ENCODE data around the gene BAIAP2L2. TPM values are rescaled to one million over a fixed set of nuclear protein-coding genes. Genes with fewer than 3 reads are reported as not detected.
"Not testable (repeated sequence)": the region's sequence is repeated elsewhere in the genome, so short reads cannot be mapped to it uniquely, and the experiment has no call there.

BAIAP2L2 gene
- total RNA-seq, 2 donors from 2014 or later, result 61.2 to 84.6 TPM

DNA sequence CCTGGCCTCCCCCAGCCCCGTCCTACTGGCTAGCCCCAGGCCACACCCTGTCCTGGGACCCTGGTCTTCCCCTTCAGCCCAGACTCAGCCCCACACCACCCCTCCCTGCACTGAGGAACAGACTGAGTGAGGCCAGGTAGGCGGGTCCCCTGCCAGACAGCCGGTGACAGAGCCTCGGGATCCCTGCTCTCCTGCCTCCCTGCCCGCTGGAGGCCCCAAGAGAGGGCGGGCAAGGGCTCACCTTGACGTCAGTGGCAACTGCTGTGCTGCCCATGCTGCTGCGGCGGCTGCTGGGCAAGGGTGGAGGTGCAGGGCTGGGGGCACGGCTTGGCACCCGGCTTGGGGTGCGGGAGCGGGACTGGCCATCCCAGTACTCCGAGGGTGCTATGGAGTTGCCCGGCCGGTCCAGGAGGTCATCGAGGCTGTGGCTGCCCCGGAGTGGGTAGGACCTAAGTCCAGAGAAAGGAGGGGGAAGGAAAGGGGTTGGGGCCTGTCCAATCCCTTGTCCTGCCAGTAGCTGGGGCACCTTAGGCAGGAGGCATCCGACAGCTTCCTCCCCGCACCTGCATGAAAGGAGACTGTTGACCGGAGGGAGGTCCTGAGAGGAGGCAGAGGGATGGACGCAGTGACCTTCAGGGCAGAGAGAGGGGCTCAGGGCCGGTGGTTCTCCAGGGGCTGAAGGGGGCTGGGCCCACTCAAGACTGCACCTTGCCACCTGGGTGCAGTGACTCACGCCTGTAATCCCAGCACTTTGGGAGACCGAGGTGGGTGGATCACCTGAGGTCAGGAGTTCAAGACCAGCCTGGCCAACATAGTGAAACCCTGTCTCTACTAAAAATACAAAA, 24.3 kb downstream of the BAIAP2L2 start:
- intact Hi-C loops (cut with DNase I, micrococcal nuclease), result no loop called here
- ATAC-seq, result no peak

DNA sequence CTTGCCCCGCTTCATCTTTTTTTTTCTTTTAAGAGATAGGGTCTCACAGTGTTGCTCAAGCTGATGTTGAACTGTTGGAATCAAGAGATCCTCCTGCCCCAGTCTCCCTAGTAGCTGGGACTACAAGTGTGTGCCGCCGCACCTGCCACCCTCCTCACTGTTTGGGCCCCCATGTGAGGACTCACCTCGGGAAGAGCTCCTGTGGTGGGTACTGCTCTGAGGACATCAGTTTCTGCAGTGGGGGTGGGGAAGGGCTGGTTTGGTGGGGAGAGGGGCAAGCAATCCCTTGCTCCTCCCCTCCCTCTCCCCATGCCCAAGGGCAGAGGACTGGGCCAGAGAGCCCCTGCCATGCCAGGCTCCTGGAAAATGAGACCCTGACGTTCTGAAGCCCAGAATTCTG, 25.0 kb downstream of the BAIAP2L2 start:
- DNase-seq (no peak), ATAC-seq (no peak)
- intact Hi-C loops (cut with DNase I, micrococcal nuclease), result no loop called here

More for the DNA sequence above, 24.3 kb downstream of the BAIAP2L2 start:
- DNase-seq, result no peak

DNA sequence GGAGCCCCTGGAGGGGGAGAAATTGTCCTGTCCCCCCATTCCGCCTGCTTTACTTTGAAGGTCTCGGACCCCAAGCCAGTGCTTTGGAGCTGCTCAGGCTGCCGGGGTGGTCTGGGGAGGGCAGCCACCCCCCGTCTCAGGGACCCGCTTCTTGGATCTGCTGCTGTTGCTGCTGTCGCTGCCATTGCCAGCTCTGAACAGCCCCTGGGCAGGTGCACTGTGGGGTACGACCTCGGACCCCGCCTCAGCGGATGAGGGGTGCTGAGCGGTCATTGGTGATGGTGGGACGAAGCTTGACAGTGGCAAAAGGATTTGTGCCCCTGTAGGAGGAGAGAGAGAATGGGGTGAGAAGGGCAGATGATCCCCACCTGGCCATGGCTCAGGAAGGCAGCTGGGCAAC, 25.4 kb downstream of the BAIAP2L2 start:
- intact Hi-C loops (cut with DNase I, micrococcal nuclease), result no loop called here
- DNase-seq (no peak), ATAC-seq (no peak)

DNA sequence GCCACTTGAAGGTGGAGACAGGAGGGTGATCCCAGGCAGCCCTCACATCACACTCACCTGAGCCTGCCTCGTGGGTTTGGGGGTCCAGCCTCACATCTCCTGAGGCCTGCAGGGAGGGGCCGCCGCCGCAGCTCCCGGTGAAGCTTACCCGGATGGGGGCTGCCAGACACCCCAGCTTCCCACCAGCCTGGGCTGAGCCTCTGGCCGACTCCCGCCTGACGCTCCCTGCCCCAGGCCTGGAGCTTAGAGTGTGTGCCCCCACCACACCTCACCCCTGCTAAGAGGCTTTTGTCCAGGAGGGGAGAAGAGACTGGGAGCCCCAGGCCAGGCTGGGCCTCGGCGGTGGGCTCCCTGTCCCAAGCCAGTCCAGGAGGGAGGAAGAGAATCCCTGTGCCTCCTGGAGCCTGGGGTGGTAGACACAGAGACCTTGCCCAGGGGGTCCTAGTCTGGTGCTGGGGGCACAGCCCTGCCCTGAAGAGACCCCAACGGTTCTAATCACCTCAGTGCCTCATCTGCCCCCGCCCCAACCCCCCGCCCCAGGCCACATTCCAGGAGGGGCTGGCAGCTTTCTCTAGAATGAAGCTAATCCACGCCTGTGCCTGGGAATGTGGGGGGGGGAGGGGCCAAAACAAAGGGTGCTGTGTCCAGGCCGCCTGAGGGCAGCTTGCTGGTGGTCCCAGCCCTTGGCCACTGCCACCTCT, 26.4 kb downstream of the BAIAP2L2 start, which contains the start of gene SLC16A8:
TSS of gene SLC16A8 (minus strand) at position 254 of the 701 bp plus-strand sequence. CDS start 1,311 bp downstream, outside the sequence.
- DNase-seq (no peak), ATAC-seq (no peak)
- intact Hi-C loops (cut with DNase I, micrococcal nuclease), result no loop called here

DNA sequence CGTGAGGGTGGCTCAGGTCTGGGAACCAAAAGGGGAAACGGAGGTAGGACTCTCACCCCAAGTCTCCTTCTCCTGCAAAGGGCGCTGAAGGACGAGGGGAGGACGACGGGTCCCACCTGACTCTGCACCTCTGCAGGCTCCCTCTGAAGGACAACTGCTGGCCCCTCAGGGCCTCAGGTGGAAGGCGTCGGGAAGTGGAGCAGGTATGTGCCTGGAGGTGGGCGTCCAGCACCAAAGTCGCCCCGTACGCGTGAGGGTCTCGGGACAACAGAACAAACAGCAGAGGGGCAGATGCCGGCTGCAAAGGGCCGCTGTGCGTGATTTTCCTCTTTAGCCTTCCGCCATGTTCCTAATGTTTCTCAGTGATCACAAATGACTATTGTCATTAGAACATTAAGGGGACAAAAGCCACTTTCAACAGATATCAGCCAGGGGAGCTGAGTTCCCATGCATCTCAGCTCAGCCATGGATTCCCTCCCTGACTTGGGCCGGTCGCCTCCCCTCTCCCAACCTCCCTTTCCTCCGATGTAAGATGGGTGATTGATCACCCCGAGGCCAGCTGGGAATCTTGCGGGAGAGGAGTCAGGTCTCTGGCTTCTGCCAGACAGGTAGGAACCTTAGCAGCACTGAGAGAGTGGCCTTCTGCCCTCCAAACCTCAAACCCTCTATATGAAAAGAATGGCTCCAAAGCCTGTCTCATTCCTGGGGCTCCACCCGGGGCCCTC, 27.3 kb downstream of the BAIAP2L2 start:
- DNase-seq, result no peak
- ATAC-seq, result no peak
- intact Hi-C loops (cut with DNase I, micrococcal nuclease), result no loop called here

DNA sequence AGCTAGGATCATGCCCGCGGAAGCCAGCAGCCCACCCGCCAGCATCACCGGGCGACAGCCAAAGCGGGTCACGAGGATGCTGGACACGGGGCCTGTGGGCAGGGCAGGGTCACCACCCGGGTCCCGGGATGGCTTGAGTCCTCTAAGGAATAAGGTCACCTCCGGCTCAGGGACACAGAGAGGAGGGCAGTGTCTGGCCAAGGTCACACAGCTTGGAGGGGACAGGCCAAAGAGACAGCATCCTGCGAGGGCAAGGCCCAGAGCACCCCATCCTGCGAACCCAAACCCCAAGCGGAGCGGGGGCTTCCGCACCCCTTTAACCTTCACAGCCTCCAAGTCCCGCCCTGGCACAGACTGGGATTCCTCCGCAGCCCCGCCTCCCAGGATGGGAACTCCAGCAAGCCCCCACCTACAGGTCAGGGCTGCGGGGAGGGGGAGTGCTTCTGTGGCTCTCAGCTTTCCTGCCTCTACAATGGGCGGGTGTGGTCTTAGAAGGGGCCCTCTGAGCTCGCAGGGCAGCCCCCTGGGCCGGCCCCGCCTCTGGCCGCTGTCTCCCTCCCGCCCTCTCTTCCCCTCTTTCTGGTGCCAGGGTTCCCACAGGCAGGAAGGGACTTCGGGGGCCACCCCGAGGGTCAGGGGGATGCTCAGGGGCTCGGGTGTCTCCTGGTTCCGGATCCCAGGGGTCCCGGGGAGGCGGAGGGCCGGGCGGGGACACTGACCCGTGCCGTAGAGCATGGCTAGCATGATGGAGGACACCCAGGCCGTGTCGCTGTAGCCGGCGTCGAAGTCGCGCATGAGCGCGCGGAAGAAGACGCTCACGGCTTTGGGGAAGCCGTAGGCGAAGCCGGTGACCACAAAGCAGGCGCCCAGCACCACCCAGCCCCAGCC, 28.3 kb downstream of the BAIAP2L2 start:
- DNase-seq (no peak), ATAC-seq (peak; percentile 8)
- intact Hi-C loops (cut with DNase I, micrococcal nuclease), result no loop called here

DNA sequence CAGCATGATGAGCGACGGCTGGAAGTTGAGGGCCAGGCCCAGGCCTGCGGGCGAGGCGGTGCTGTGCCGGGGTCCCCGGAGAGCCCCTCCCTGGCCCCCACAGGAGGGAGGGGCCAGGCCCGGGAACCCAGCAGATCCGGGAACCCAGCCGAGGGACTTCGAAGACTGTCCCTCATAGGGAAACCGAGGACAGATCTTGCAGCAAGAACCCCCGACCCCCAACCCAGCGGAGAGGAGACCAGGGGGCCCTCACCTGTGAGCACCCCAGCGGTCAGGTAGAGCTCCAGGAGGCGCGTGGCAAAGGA, 28.9 kb downstream of the BAIAP2L2 start:
- intact Hi-C loops (cut with DNase I, micrococcal nuclease), result no loop called here
- ATAC-seq, result no peak
- DNase-seq, result no peak

DNA sequence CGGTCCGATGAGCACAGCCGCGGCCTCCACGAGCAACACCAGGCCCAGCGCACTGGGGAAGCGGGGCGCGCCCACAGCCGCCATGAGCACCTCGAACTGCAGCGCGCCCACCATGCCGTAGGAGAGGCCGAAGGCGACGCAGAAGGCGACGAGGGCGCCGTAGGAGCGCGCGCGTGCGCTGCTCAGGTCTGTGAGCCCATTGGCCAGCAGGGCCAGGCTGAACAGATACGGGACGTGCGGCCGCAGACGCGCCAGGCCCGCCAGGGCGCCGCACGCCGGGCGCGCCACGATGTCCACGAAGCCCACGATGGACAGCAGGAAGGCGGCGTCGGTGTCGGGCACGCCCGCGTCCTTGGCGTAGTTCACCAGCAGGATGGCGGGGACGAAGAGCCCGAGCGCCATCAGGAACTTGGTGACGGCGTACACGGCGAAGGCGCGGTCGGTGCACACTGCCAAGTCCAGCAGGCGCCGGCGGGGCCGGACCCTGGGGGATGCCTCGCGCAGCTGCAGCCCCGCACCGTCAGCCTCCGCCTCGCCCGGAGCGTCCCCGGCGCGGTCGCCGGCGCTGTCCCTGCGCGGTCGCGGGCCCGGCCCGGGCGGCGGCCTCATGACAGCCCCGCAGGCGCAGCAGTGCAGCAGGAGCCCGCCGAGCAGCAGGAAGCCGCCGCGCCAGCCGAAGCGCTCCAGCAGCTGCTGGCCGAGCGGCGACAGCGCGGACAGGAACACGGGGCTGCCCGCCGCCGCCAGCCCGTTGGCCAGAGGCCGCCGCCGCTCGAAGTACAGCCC, 29.4 kb downstream of the BAIAP2L2 start:
- intact Hi-C loops (cut with DNase I, micrococcal nuclease), result no loop called here
- DNase-seq (peak in 1 of 2 donors; percentile 39), ATAC-seq (peak; percentile 56)

DNA sequence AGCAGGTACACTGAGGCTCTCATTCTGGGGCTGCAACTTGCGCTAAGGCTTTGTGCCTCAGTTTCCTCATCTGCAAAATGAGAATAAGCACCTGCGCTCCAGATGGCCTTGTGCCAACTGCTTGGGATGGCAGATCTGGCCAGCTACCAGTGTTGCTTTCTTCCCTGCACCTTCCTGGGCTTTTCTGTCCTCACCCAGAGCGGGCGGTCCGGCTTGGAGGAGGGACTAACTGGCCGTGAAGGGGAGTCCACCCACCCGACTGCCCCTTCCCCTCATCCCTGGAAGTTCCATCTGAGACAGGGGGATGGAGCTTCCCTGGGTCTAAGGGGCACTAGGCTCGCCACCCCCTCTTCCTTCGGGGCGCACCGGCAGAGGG, 30.0 kb downstream of the BAIAP2L2 start:
- ATAC-seq, result no peak
- intact Hi-C loops (cut with DNase I, micrococcal nuclease), result no loop called here

DNA sequence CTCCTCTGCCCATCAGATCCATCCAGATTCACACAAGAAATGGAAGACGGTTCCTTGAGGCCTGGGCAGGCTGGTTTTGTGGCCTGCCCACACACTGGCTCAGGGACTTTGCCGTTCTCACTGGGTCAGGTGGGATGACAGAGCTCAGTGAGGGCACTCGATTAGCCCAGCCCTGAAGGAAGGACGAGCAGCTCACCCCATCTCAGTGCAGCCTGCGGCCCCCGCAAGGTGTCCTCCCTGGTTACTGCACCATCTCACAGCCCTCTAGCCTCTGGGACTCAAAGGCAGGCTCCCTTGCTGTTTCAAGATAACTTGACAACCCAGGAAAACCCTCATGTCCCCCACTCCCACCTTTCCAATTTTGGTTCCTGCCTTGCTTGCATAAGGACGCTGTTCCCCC, 30.7 kb downstream of the BAIAP2L2 start:
- DNase-seq, result no peak
- intact Hi-C loops (cut with DNase I, micrococcal nuclease), result no loop called here
- no peak for ATAC-seq

More for the DNA sequence above, 30.0 kb downstream of the BAIAP2L2 start:
- DNase-seq, result no peak

DNA sequence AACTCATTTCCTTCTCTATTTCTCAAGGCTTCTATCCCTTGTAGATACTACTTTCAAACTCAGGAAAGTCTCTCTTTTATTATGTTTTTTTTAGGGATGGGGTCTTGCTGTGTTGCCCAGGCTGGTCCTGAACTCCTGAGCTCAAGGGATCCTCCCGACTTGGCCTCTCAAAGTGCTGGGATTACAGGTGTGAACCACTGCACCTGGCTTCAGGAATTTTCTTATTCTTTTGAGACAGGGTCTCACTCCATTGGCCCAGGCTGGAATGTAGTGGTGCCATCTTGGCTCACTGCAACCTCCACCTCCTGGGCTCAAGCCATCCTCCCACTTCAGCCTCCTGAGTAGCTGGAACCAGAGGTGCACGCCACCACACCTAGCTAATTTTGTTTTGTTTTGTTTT, 31.3 kb downstream of the BAIAP2L2 start:
- DNase-seq; intact Hi-C loops (cut with DNase I, micrococcal nuclease); ATAC-seq: not testable (repeated sequence)

DNA sequence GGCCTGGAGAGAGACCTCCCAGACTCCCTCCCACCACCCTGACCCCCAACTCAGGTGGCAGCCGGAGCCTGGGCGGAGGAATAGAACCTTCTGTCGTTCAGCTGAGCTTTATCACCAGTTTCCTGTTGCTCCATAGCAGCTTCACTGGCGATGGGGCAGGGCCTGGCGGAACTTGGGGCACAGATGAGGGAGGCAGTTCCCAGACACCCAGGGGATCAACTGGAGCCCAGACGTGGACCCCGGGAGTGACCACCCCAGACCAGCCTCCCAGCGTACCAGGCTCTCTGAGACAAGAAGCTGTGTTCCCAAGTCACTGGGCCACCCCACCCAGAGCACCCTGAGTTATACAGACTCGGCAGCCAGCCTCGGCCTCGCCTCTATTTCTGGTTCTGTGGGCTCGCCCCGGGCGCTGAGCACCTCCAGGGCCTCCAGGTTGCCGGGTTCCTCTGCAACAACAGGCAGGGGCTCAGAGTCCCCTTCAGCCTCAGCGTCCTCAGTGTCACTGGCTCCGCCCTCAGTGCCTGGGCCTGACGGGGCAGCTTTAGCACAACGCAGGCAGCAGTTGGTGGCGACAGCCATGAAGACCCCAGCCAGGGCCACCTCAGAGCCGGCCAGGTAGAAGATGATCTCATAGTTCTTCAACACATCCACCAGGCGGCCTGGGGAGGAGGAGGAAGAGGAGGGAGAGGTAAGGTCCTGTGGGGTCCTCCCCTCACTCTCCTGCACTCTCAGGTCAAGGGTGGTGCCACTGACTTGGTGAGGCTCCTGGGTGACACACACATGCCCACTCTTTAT, 32.2 kb downstream of the BAIAP2L2 start:
- DNase-seq (no peak), ATAC-seq (no peak)
- intact Hi-C loops (cut with DNase I, micrococcal nuclease), result no loop called here

DNA sequence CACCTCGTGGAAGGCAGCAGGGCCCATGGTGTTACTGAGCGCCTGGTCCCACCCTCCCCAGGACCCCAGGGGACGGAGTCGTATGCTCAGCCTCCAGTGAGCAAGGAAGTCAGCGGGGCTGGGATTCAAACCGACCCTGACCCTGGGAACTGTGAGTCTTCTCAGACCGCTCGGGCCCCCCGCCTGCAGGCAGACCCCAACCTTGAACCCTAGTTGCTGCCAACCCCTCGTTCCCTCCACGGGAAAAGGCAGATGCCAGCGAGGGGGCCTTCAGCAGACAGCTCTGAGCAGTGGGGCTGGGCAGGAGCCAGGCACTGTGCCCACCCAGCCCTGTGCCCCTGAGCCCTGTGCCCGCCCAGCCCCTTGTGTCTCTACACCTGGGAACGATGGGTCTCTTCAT, 32.9 kb downstream of the BAIAP2L2 start:
- intact Hi-C loops (cut with DNase I, micrococcal nuclease), result no loop called here
- DNase-seq (no peak), ATAC-seq (no peak)

DNA sequence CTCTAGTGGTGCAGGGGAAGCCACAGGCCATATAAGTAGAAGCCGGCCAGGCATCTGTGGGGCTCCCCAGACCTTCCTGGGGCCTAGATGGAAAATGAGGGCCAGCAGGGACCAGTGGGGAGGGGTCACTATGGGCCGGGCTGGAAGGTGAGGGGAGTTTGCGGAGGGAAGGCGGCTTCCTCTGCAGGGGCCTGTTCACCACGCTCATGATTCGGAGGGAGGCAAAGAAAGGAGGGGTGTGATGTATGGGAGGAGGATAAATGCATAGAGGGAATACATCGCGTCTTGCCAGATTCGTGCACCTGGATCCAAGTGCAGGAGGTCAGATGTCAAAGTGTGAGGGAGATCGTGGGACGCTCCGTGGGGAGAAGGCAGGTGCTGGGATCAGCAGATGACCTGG, 33.4 kb downstream of the BAIAP2L2 start:
- no peak for ATAC-seq
- intact Hi-C loops (cut with DNase I, micrococcal nuclease), result no loop called here
- DNase-seq, result no peak

DNA sequence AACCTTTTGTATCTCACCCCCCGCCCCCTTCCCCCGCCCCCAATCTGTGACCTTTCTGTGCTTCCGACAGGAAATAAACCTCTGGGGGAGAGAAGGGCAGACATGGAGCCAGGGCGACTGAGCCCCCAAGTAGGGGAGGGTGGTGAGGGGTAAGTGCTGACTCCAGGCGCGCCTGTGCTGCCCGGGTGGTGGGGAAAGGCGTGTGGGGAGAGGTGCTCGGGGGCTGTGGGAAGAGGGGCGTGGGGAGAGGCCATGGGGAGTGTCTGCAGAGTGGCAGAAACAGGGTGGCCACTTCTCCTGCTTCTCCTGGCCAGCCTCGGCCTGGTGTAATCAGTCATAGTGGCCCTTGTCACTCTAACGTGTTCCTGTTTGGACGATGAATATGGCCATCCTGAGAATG, 34.5 kb downstream of the BAIAP2L2 start:
- intact Hi-C loops (cut with DNase I, micrococcal nuclease), result no loop called here
- DNase-seq (no peak), ATAC-seq (no peak)

DNA sequence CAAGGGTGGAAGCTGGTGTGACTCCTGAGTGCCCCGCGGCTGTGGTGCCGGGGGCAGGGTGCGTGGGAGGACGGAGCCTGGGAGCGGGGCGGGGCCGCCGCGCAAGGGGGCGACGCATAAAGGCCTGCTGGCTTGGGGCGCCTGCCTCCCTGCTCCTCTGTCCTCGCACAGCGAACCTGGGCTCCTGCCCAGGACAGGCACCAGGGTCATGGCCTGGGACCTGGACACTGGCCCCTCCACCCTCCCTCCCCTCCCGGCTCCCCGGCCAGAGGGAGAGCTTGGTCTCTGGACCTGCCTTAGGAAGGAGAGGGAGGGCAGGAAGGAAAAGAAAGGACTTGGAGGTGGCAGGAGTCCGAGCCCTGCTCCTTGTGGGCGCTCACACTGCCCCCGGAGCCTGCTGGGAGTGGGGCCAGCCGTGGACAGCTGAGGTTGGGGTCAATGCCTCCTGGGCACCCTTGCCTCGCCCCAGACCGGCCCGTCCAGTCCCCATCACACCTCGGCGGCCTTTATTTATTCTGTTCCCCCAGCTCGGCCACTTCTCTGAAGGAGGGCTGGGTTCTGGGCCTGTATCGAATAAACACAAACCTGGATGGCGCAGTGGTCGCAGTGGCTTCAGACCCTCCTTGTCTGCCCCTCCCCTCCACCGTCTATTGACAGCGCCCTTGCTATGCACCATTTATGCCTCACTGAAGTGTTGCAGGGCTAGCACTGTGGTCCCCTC, 35.2 kb downstream of the BAIAP2L2 start:
- ATAC-seq (no peak), DNase-seq (no peak)
- intact Hi-C loops (cut with DNase I, micrococcal nuclease), result no loop called here
